PC-9 (cell line): ENCODE measurements around the gene IGFBP5. TPM values are rescaled to one million over a fixed set of nuclear protein-coding genes. Genes with fewer than 3 reads are reported as not detected.

Source experiments
- BruUV-seq: library from RNA; stranded (reverse); fragments of 400-500 nt; replicated peaks from 2 replicates; lab custom pipeline; 2021; lab: Mats Ljungman, UMichigan
- CTCF ChIA-PET: fragments of 300-600 bp; sonication (Branson Sonifier 250); formaldehyde crosslinking; loops from one replicate; lab custom pipeline; 2022; ENCODE audit warnings: antibody characterized with exemption; lab: Charles Lee
- POLR2A ChIA-PET: fragments of 300-600 bp; sonication (Branson Sonifier 250); formaldehyde crosslinking; loops from one replicate; lab custom pipeline; 2022; ENCODE audit warnings: antibody characterized with exemption; ENCODE audit not compliant: unreplicated experiment; lab: Charles Lee
- DNase-seq, 2 experiments: peaks; one replicate each; pipeline versions ENCODE4 v3.0.0 to v3.0.0-alpha.2; 2015 to 2022; ENCODE audit warnings: mixed read lengths in 1 of 2
- H2AFZ ChIP-seq: fragments of 200-600 bp; sonication (generic); 2 replicates; pipeline ENCODE4 v1.8.1; 2017; ENCODE audit warnings: antibody characterized with exemption
- H3F3A ChIP-seq: fragments of 200-600 bp; sonication (generic); 2 replicates; pipeline ENCODE4 v1.8.1; 2017; ENCODE audit warnings: antibody characterized with exemption, mild to moderate bottlenecking, low read depth; ENCODE audit not compliant: insufficient read depth
- H3K27ac ChIP-seq: fragments of 200-600 bp; sonication (generic); 2 replicates; pipeline ENCODE4 v1.6.1; 2016; ENCODE audit warnings: mixed run types
- H3K27me3 ChIP-seq: fragments of 200-600 bp; sonication (generic); 2 replicates; pipeline ENCODE4 v1.6.1; 2016; ENCODE audit warnings: low read depth, mixed run types; ENCODE audit not compliant: insufficient read depth
- H3K36me3 ChIP-seq: fragments of 200-600 bp; sonication (generic); 2 replicates; pipeline ENCODE4 v1.6.1; 2016; ENCODE audit warnings: low read depth, mixed run types
- H3K4me1 ChIP-seq: fragments of 200-600 bp; sonication (generic); replicated peaks from 2 replicates; pipeline ENCODE4 v1.6.1; 2016; ENCODE audit warnings: mixed run types; ENCODE audit not compliant: insufficient read depth
- H3K4me2 ChIP-seq: fragments of 200-600 bp; sonication (generic); 2 replicates; pipeline ENCODE4 v1.6.1; 2017; ENCODE audit warnings: mixed run types
- H3K4me3 ChIP-seq: fragments of 200-600 bp; sonication (generic); 2 replicates; pipeline ENCODE4 v1.6.1; 2016; ENCODE audit warnings: mixed run types
- H3K79me2 ChIP-seq: fragments of 200-600 bp; sonication (generic); 2 replicates; pipeline ENCODE4 v1.6.1; 2017; ENCODE audit warnings: low read depth, mixed run types
- H3K9me2 ChIP-seq: fragments of 200-600 bp; sonication (generic); 2 replicates; pipeline ENCODE4 v1.8.1; 2017; ENCODE audit warnings: mild to moderate bottlenecking; ENCODE audit not compliant: insufficient read depth
- H3K9me3 ChIP-seq: fragments of 200-600 bp; sonication (generic); 2 replicates; pipeline ENCODE4 v1.8.1; 2016; ENCODE audit warnings: low read depth; ENCODE audit not compliant: insufficient read depth
- H4K20me1 ChIP-seq: fragments of 200-600 bp; sonication (generic); 2 replicates; pipeline ENCODE4 v1.8.1; 2017; ENCODE audit not compliant: insufficient read depth
- EZH2 ChIP-seq: fragments of 200-600 bp; sonication (generic); IDR thresholded peaks from 2 replicates; pipeline ENCODE4 v1.8.0; 2017; ENCODE audit warnings: antibody characterized with exemption, low read depth
- intact Hi-C: fragments of 100-400 bp; cut with micrococcal nuclease; formaldehyde crosslinking; loops from one replicate; pipeline ENCODE4 v1.10.0; 2022; ENCODE audit not compliant: unreplicated experiment
- total RNA-seq: library from RNA; stranded (reverse); gene quantifications from 2 replicates; pipeline ENCODE4 v1.2.3, GENCODE V29; 2021
- TF ChIP-seq, protein P1 (sequence below): fragments of 200-600 bp; sonication (generic); conservative IDR thresholded peaks from 2 replicates; pipeline ENCODE4 v1.6.1; 2017; ENCODE audit warnings: mixed run types, antibody characterized with exemption, mild to moderate bottlenecking, moderate library complexity

IGFBP5 gene
- total RNA-seq, 1 experiment from 2014 or later: 5.5 TPM

- Histone ChIP-seq H3K27ac (no peak overlapping the region), H3F3A (no peaks in the 10 kb centered on the region), H3K4me3 (no peak overlapping the region), H3K9me3 (no peaks in the 10 kb centered on the region), H3K27me3 (no peaks in the 10 kb centered on the region; the same call in 1 of the 2 replicates), H3K36me3 (no peaks in the 10 kb centered on the region), H4K20me1 (no peaks in the 10 kb centered on the region; the same call in 1 of the 2 replicates), H3K9me2 (no peaks in the 10 kb centered on the region), H3K79me2 (no peaks in the 10 kb centered on the region), H3K4me2 (no peak overlapping the region), H3K4me1 (no peaks in the 10 kb centered on the region), H2AFZ (no peak overlapping the region)
- DNase-seq: no peak
- TF ChIP-seq, protein P1, sequence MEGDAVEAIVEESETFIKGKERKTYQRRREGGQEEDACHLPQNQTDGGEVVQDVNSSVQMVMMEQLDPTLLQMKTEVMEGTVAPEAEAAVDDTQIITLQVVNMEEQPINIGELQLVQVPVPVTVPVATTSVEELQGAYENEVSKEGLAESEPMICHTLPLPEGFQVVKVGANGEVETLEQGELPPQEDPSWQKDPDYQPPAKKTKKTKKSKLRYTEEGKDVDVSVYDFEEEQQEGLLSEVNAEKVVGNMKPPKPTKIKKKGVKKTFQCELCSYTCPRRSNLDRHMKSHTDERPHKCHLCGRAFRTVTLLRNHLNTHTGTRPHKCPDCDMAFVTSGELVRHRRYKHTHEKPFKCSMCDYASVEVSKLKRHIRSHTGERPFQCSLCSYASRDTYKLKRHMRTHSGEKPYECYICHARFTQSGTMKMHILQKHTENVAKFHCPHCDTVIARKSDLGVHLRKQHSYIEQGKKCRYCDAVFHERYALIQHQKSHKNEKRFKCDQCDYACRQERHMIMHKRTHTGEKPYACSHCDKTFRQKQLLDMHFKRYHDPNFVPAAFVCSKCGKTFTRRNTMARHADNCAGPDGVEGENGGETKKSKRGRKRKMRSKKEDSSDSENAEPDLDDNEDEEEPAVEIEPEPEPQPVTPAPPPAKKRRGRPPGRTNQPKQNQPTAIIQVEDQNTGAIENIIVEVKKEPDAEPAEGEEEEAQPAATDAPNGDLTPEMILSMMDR: no peak
- TF ChIP-seq EZH2: no peak
- intact Hi-C loops: no loop called here
- CTCF ChIA-PET: no interaction called here
- POLR2A ChIA-PET: no interaction called here
- BruUV-seq: no TSS peak
Measured at GRCh38 chr2:216741223-216741593, 45.9 kb upstream of the IGFBP5 start.

DNA sequence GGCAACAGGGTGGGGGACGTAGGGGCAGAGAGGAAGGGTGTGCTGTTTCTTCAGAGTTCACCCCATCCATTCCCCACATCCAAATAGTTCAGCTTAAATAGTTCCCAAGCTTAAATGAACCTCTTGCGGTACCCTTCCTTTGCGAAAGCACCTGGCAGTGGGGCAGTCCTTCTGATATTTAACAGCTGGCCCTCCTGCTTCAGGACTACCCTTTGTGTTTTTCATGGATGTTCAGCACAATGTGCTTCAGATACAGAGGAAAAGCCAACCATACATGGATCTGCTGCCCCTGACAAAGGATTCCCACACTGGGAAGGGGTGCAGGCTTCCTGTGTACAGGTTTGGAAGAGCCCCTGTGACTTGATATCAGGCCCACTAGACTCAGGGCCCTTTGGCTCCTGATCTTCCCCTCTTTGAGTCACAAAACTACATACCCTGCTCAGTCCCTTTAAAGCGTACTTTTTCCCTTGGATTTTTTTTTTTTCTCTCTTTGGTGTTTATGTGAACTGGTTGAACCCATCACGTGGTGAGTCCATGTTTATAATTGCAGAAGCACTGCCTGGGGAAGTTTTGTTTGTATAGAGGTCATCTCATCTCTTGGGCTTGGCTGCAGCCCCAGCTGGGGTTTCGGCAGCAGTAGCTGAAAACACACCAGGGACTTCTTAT, 45.3 kb upstream of the IGFBP5 start:
- Histone ChIP-seq H3K9me2 (no peaks in the 10 kb centered on the region), H3K4me2 (no peak overlapping the region), H2AFZ (no peak overlapping the region), H3K4me3 (no peak overlapping the region), H3K4me1 (no peaks in the 10 kb centered on the region), H3K9me3 (no peaks in the 10 kb centered on the region), H3K36me3 (no peaks in the 10 kb centered on the region), H3K79me2 (no peaks in the 10 kb centered on the region), H3F3A (no peaks in the 10 kb centered on the region), H4K20me1 (no peaks in the 10 kb centered on the region; the same call in 1 of the 2 replicates), H3K27ac (no peak overlapping the region), H3K27me3 (no peaks in the 10 kb centered on the region; the same call in 1 of the 2 replicates)
- no peak for TF ChIP-seq EZH2
- TF ChIP-seq, protein P1: no peak
- no peak for DNase-seq
- CTCF ChIA-PET: interaction anchor here (0.6 kb wide), 1 partner anchor 162 kb away, joined by 3 read pairs; no protein-coding TSS in a partner anchor
- BruUV-seq: no TSS peak
- POLR2A ChIA-PET: no interaction called here
- intact Hi-C loops: no loop called here

DNA sequence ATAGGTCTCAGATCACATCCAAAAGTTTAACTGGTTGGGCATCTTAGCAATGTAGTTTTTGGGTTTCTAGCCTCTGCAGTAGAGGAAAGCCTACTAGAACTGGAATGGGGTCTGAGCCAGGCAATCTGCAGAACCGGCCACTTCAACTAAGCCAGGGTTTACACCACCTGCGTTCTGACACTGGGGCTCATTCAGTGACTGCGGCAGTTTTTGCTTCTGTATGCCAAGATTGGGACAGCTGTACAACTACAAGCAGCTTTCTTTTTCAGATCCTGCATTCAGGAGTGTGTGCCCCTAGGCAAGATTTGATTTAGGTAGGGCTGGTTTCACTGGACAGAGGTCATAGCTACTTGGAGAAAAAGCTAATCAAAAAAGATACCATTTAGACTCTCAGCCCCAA, 43.7 kb upstream of the IGFBP5 start:
- ChIA-PET POLR2A (no interaction called here), CTCF (no interaction called here)
- no peak overlapping the region for H2AFZ ChIP-seq
- H3K4me1 ChIP-seq: no peaks in the 10 kb centered on the region
- no peaks in the 10 kb centered on the region for H3K79me2 ChIP-seq
- TF ChIP-seq EZH2: no peak
- TF ChIP-seq, protein P1: no peak
- H3K36me3 ChIP-seq: no peaks in the 10 kb centered on the region
- intact Hi-C loops: no loop called here
- no peaks in the 10 kb centered on the region for H3K9me3 ChIP-seq
- BruUV-seq: no TSS peak
- H3K4me3 ChIP-seq: no peak overlapping the region
- no peaks in the 10 kb centered on the region; the same call in 1 of the 2 replicates for H4K20me1 ChIP-seq
- no peaks in the 10 kb centered on the region; the same call in 1 of the 2 replicates for H3K27me3 ChIP-seq
- no peak for DNase-seq
- H3K9me2 ChIP-seq: no peaks in the 10 kb centered on the region
- H3K4me2 ChIP-seq: no peak overlapping the region
- no peaks in the 10 kb centered on the region for H3F3A ChIP-seq
- no peak overlapping the region for H3K27ac ChIP-seq
